Measurements from ENCODE around the gene ST3GAL5. TPM values are rescaled to one million over a fixed set of nuclear protein-coding genes. Genes with fewer than 3 reads are reported as not detected.

The ST3GAL5 gene
- total RNA-seq, 1 experiment from 2014 or later, result 3.8 TPM

- Histone ChIP-seq H3K9ac (ENCODE audit: low read length) (no peak overlapping the region), H3K4me3 (ENCODE audit: low read length) (no peak overlapping the region), H3K4me1 (ENCODE audit: low read length) (no peaks in the 10 kb centered on the region), H2AFZ (ENCODE audit: low read length) (no peak overlapping the region), H3K36me3 (ENCODE audit: insufficient read depth, low read length) (no peaks in the 10 kb centered on the region), H3K79me2 (ENCODE audit: low read length) (no peaks in the 10 kb centered on the region), H3K4me2 (ENCODE audit: low read depth, low read length, poor library complexity, severe bottlenecking) (no peak overlapping the region), H4K20me1 (ENCODE audit: insufficient read depth, low read depth, low read length) (no peaks in the 10 kb centered on the region), H3K9me3 (ENCODE audit: low read length) (no peaks in the 10 kb centered on the region), H3K27me3 (ENCODE audit: low read length) (no peaks in the 10 kb centered on the region), H3K27ac (ENCODE audit: low read length) (no peak overlapping the region), H3K9me2 (replicated peaks; ENCODE audit: insufficient read depth, low read length) (no peaks in the 10 kb centered on the region)
- DNase-seq, result no peak
Observed at GRCh38 chr2:85861180-85861579, 27.6 kb downstream of the ST3GAL5 start.

GRCh38 chr2:85858841-85859240 is 29.9 kb downstream of the ST3GAL5 start:
- Histone ChIP-seq H3K4me2 (ENCODE audit: low read depth, low read length, poor library complexity, severe bottlenecking) (no peak overlapping the region), H3K9me3 (ENCODE audit: low read length) (no peaks in the 10 kb centered on the region), H3K79me2 (ENCODE audit: low read length) (no peaks in the 10 kb centered on the region), H3K27ac (ENCODE audit: low read length) (no peak overlapping the region), H2AFZ (ENCODE audit: low read length) (no peak overlapping the region), H4K20me1 (ENCODE audit: insufficient read depth, low read depth, low read length) (no peaks in the 10 kb centered on the region), H3K36me3 (ENCODE audit: insufficient read depth, low read length) (no peaks in the 10 kb centered on the region), H3K9me2 (replicated peaks; ENCODE audit: insufficient read depth, low read length) (no peaks in the 10 kb centered on the region), H3K27me3 (ENCODE audit: low read length) (no peaks in the 10 kb centered on the region; the same call in 1 of the 2 replicates), H3K4me1 (ENCODE audit: low read length) (peaks cover 3% of the 10 kb centered on the region), H3K4me3 (ENCODE audit: low read length) (no peak overlapping the region), H3K9ac (ENCODE audit: low read length) (no peak overlapping the region)
- no peak for DNase-seq

GRCh38 chr2:85854897-85855296 is 33.9 kb downstream of the ST3GAL5 start:
- no peak for DNase-seq

DNA sequence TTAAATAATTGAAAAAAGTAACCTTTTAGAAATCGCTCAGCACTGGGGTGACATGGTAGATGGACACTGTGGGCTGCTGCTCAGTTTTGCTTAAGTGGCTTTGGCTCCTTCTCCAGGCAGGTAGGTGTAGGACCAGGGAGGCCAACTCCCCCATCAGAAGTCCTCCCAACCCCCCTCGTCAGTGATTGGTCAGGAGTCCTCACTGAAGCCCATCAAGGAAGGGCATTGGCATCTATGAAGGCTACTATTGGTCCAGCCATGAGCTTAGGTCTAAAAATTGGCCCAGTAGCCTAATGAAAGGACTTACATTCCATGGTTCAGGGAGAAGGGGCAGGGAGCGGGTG is 34.7 kb downstream of the ST3GAL5 start:
- H3K4me2 ChIP-seq (ENCODE audit: low read depth, low read length, poor library complexity, severe bottlenecking), result no peak overlapping the region
- H3K9me2 ChIP-seq (replicated peaks; ENCODE audit: insufficient read depth, low read length), result no peaks in the 10 kb centered on the region
- no peaks in the 10 kb centered on the region; the same call in 1 of the 2 replicates for H3K27me3 ChIP-seq (ENCODE audit: low read length)
- peaks cover 15% of the 10 kb centered on the region for H3K4me1 ChIP-seq (ENCODE audit: low read length)
- no peak overlapping the region for H3K4me3 ChIP-seq (ENCODE audit: low read length)
- DNase-seq, result no peak
- no peaks in the 10 kb centered on the region for H3K36me3 ChIP-seq (ENCODE audit: insufficient read depth, low read length)
- peak overlapping the region; percentile 78; the same call in 1 of the 2 replicates for H2AFZ ChIP-seq (ENCODE audit: low read length)
- H3K79me2 ChIP-seq (ENCODE audit: low read length), result no peaks in the 10 kb centered on the region
- H3K27ac ChIP-seq (ENCODE audit: low read length), result no peak overlapping the region
- H3K9ac ChIP-seq (ENCODE audit: low read length), result no peak overlapping the region
- H3K9me3 ChIP-seq (ENCODE audit: low read length), result no peaks in the 10 kb centered on the region
- no peaks in the 10 kb centered on the region for H4K20me1 ChIP-seq (ENCODE audit: insufficient read depth, low read depth, low read length)

More at GRCh38 chr2:85854897-85855296, 33.9 kb downstream of the ST3GAL5 start:
- Histone ChIP-seq H3K27me3 (ENCODE audit: low read length) (no peaks in the 10 kb centered on the region; the same call in 1 of the 2 replicates), H4K20me1 (ENCODE audit: insufficient read depth, low read depth, low read length) (no peaks in the 10 kb centered on the region), H2AFZ (ENCODE audit: low read length) (no peak overlapping the region), H3K9ac (ENCODE audit: low read length) (no peak overlapping the region), H3K4me2 (ENCODE audit: low read depth, low read length, poor library complexity, severe bottlenecking) (no peak overlapping the region), H3K27ac (ENCODE audit: low read length) (no peak overlapping the region), H3K9me3 (ENCODE audit: low read length) (no peaks in the 10 kb centered on the region), H3K4me1 (ENCODE audit: low read length) (peaks cover 15% of the 10 kb centered on the region), H3K36me3 (ENCODE audit: insufficient read depth, low read length) (no peaks in the 10 kb centered on the region), H3K9me2 (replicated peaks; ENCODE audit: insufficient read depth, low read length) (no peaks in the 10 kb centered on the region), H3K4me3 (ENCODE audit: low read length) (no peak overlapping the region), H3K79me2 (ENCODE audit: low read length) (no peaks in the 10 kb centered on the region)

- no peaks in the 10 kb centered on the region; the same call in 1 of the 2 replicates for H3K27me3 ChIP-seq (ENCODE audit: low read length)
- no peaks in the 10 kb centered on the region for H3K9me3 ChIP-seq (ENCODE audit: low read length)
- no peaks in the 10 kb centered on the region for H3K79me2 ChIP-seq (ENCODE audit: low read length)
- H2AFZ ChIP-seq (ENCODE audit: low read length), result peak overlapping the region; percentile 78; the same call in 1 of the 2 replicates
- H3K4me1 ChIP-seq (ENCODE audit: low read length), result peaks cover 15% of the 10 kb centered on the region
- H4K20me1 ChIP-seq (ENCODE audit: insufficient read depth, low read depth, low read length), result no peaks in the 10 kb centered on the region
- H3K4me3 ChIP-seq (ENCODE audit: low read length), result no peak overlapping the region
- peak overlapping the region; percentile 23 for H3K4me2 ChIP-seq (ENCODE audit: low read depth, low read length, poor library complexity, severe bottlenecking)
- H3K9ac ChIP-seq (ENCODE audit: low read length), result peak overlapping the region; percentile 29
- no peaks in the 10 kb centered on the region for H3K36me3 ChIP-seq (ENCODE audit: insufficient read depth, low read length)
- H3K27ac ChIP-seq (ENCODE audit: low read length), result no peak overlapping the region
- H3K9me2 ChIP-seq (replicated peaks; ENCODE audit: insufficient read depth, low read length), result no peaks in the 10 kb centered on the region
- peak; percentile 47 for DNase-seq
Observed at GRCh38 chr2:85853499-85854165, 35.2 kb downstream of the ST3GAL5 start.

- Histone ChIP-seq H3K27ac (ENCODE audit: low read length) (no peak overlapping the region), H3K79me2 (ENCODE audit: low read length) (no peaks in the 10 kb centered on the region), H3K9me2 (replicated peaks; ENCODE audit: insufficient read depth, low read length) (no peaks in the 10 kb centered on the region), H3K36me3 (ENCODE audit: insufficient read depth, low read length) (no peaks in the 10 kb centered on the region), H3K9me3 (ENCODE audit: low read length) (no peaks in the 10 kb centered on the region), H4K20me1 (ENCODE audit: insufficient read depth, low read depth, low read length) (no peaks in the 10 kb centered on the region), H3K27me3 (ENCODE audit: low read length) (no peaks in the 10 kb centered on the region; the same call in 1 of the 2 replicates), H3K4me3 (ENCODE audit: low read length) (no peak overlapping the region), H2AFZ (ENCODE audit: low read length) (peak overlapping the region; percentile 78; the same call in 1 of the 2 replicates), H3K4me1 (ENCODE audit: low read length) (peaks cover 15% of the 10 kb centered on the region), H3K9ac (ENCODE audit: low read length) (peak overlapping the region; percentile 29), H3K4me2 (ENCODE audit: low read depth, low read length, poor library complexity, severe bottlenecking) (peak overlapping the region; percentile 23)
- peak; percentile 53 for DNase-seq
Observed at GRCh38 chr2:85852937-85853498, 35.8 kb downstream of the ST3GAL5 start.

DNA sequence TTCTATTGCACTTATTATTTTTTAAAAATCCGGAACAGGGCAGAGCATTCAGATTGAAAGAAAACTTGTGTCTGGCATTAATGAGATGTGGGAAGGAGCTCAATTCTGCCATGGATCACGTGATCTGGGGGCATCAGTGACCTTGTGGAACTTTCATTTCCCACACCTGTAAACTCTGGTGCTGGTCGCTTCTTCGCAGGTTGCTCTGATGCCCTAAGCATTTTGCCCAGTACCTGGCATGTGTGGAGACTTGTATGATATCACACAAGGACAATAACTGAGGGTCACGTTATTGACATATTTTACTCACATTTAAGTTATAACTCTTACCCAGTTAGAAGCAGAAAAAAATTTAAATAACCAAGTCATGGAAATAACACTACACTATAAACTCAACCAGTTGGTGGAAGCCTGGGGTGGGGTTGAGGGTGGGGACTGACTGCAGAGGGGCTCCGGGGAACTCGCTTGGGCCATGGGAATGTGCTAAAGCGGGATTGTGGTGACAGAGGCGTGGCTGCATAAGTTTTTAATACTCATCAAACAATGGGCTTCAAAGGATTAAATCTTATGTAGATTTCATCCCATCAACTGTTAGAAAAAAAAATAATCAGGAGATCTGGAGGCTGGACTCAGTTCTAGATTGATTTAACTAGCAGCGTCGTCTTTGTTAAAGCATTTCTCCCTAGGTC is 36.5 kb downstream of the ST3GAL5 start:
- no peak for DNase-seq
- no peak overlapping the region for H3K9ac ChIP-seq (ENCODE audit: low read length)
- no peak overlapping the region for H2AFZ ChIP-seq (ENCODE audit: low read length)
- H3K9me3 ChIP-seq (ENCODE audit: low read length), result no peaks in the 10 kb centered on the region
- H3K4me1 ChIP-seq (ENCODE audit: low read length), result peaks cover 15% of the 10 kb centered on the region
- no peak overlapping the region for H3K4me3 ChIP-seq (ENCODE audit: low read length)
- H4K20me1 ChIP-seq (ENCODE audit: insufficient read depth, low read depth, low read length), result no peaks in the 10 kb centered on the region
- H3K27me3 ChIP-seq (ENCODE audit: low read length), result no peaks in the 10 kb centered on the region; the same call in 1 of the 2 replicates
- H3K9me2 ChIP-seq (replicated peaks; ENCODE audit: insufficient read depth, low read length), result no peaks in the 10 kb centered on the region
- no peak overlapping the region for H3K4me2 ChIP-seq (ENCODE audit: low read depth, low read length, poor library complexity, severe bottlenecking)
- no peaks in the 10 kb centered on the region for H3K79me2 ChIP-seq (ENCODE audit: low read length)
- no peaks in the 10 kb centered on the region for H3K36me3 ChIP-seq (ENCODE audit: insufficient read depth, low read length)
- H3K27ac ChIP-seq (ENCODE audit: low read length), result no peak overlapping the region

Data from Karpas-422 (cell line).